K562 (cell line): ENCODE measurements around the gene B4GALNT3. TPM values are rescaled to one million over a fixed set of nuclear protein-coding genes. Genes with fewer than 3 reads are reported as not detected.

Experiments used
- ADNP ChIP-seq: fragments of 200-800 bp; sonication (Bioruptor generic); IDR thresholded peaks from 2 replicates; pipeline ENCODE4 v1.6.1; 2016; ENCODE audit warnings: missing genetic modification characterization, missing compliant biosample characterization
- DDX20 ChIP-seq: fragments of 450-650 bp; IDR thresholded peaks from 2 replicates; pipeline ENCODE4 v1.6.1; 2016; ENCODE audit warnings: missing genetic modification characterization, low read depth, mild to moderate bottlenecking, missing compliant biosample characterization, moderate library complexity
- E2F4 ChIP-seq: sonication (generic); formaldehyde crosslinking; IDR thresholded peaks from 2 replicates; pipeline ENCODE4 v1.8.0; 2022; ENCODE audit warnings: mild to moderate bottlenecking, low read depth, missing genetic modification reagents
- HCFC1 ChIP-seq: IDR thresholded peaks from 2 replicates; pipeline ENCODE4 v1.6.1; 2012; ENCODE audit warnings: low read depth, low read length, improper control_type of control experiment
- HDAC8 ChIP-seq: fragments of 450-650 bp; IDR thresholded peaks from 2 replicates; pipeline ENCODE4 v1.6.1; 2016; ENCODE audit warnings: mild to moderate bottlenecking, missing genetic modification characterization, moderate library complexity, missing compliant biosample characterization
- POLR2A ChIP-seq: fragments of 450-650 bp; conservative IDR thresholded peaks from 2 replicates; pipeline ENCODE4 v1.6.1; 2016
- RBM22 ChIP-seq: fragments of 200-400 bp; formaldehyde crosslinking; IDR thresholded peaks from 2 replicates; pipeline ENCODE4 v1.6.1; 2018; ENCODE audit warnings: low read length, low read depth; ENCODE audit not compliant: poor library complexity, severe bottlenecking
- ZBTB33 ChIP-seq: sonication (generic); formaldehyde crosslinking; IDR thresholded peaks from 2 replicates; pipeline ENCODE4 v1.8.1; 2023; ENCODE audit warnings: mild to moderate bottlenecking, missing genetic modification reagents
- ZFX ChIP-seq: sonication (generic); formaldehyde crosslinking; IDR thresholded peaks from 2 replicates; pipeline ENCODE4 v1.8.0; 2022; ENCODE audit warnings: mild to moderate bottlenecking, missing genetic modification reagents, moderate library complexity
- ZNF277 ChIP-seq: fragments of 250-450 bp; sonication (Bioruptor Pico); IDR thresholded peaks from 2 replicates; pipeline ENCODE4 v1.8.0; 2022; ENCODE audit warnings: inconsistent platforms, mild to moderate bottlenecking, moderate library complexity, borderline replicate concordance
- ZNF609 ChIP-seq: sonication (generic); formaldehyde crosslinking; IDR thresholded peaks from 2 replicates; pipeline ENCODE4 v1.8.1; 2023; ENCODE audit warnings: missing genetic modification reagents, mild to moderate bottlenecking, borderline replicate concordance
- ZNF77 ChIP-seq: fragments of 250-450 bp; sonication (Bioruptor Pico); IDR thresholded peaks from 2 replicates; pipeline ENCODE4 v1.5.0; 2020
- polyA plus RNA-seq, 8 experiments: library from polyadenylated mRNA; depleted of rRNA in 4 of 8; stranded (reverse) in 5 of 8; unstranded in 3 of 8; fragments of >200 nt; fragmentation: Nextera tagmentation in 2 of 8; fragmentation: Illumina TruSeq in 1 of 8; extraction: Ambion mirVana in 2 of 8; extraction: Trizol in 1 of 8; gene quantifications; 2 replicates each; pipeline versions ENCODE4 v1.2.1 to v1.2.3, GENCODE V29; 2011 to 2014; ENCODE audit warnings: inconsistent platforms in 1 of 8, missing spikeins in 1 of 8
- total RNA-seq, 7 experiments: library from RNA; depleted of rRNA in 6 of 7; stranded (reverse); fragments of >200 nt in 6 of 7; fragmentation: Illumina TruSeq in 2 of 7; extraction: Trizol in 2 of 7; gene quantifications; 2 replicates each; pipeline versions ENCODE4 v1.2.1 to v1.2.3, GENCODE V29; 2011 to 2021; ENCODE audit warnings: low replicate concordance in 1 of 7

B4GALNT3 gene
- total and polyA plus RNA-seq, 9 of the 15 experiments (the other 6 are each of a cell fraction or from before 2014, with no cell fraction given), result 0.04 to 0.36 (median 0.10) TPM; not detected in 6

GRCh38 chr12:452667-453210 is 7.0 kb upstream of the B4GALNT3 start (continued):
- peak; percentile 58 for TF ChIP-seq ZBTB33 (CRISPR knock-in tag)
- TF ChIP-seq RBM22, result no peak
- TF ChIP-seq ZNF609 (CRISPR knock-in tag), result no peak
- TF ChIP-seq E2F4 (CRISPR knock-in tag), result no peak
- no peak for TF ChIP-seq ZFX
- TF ChIP-seq ZNF77 (CRISPR knock-in tag), result no peak
- no peak for TF ChIP-seq DDX20 (tag)
- no peak for TF ChIP-seq HDAC8 (tag)
- TF ChIP-seq ZNF277 (CRISPR knock-in tag), result no peak
- TF ChIP-seq HCFC1, result no peak
- no peak for TF ChIP-seq POLR2A
- TF ChIP-seq ADNP (tag), result peak; percentile 75
